Activated CD4-positive, alpha-beta memory T cell treated with anti-CD3 and anti-CD28 coated beads for 36 hours (primary cell): ENCODE data around the gene ANTXR2. TPM values are rescaled to one million over a fixed set of nuclear protein-coding genes. Genes with fewer than 3 reads are reported as not detected.
"Not testable (repeated sequence)": the region's sequence is repeated elsewhere in the genome, so short reads cannot be mapped to it uniquely, and the experiment has no call there.

ENCODE experiments used
- CTCF ChIA-PET: fragments of 350-600 bp; sonication (Branson Sonifier 250); formaldehyde crosslinking; loops from one replicate; lab custom pipeline; 2021; ENCODE audit warnings: antibody characterized with exemption, inconsistent platforms; lab: Charles Lee
- POLR2A ChIA-PET: fragments of 350-600 bp; sonication (Branson Sonifier 250); formaldehyde crosslinking; loops from one replicate; lab custom pipeline; 2021; ENCODE audit warnings: antibody characterized with exemption; lab: Charles Lee
- DNase-seq: peaks from one replicate; pipeline ENCODE4 v3.0.0-alpha.2; 2020
- H3K27ac Mint-ChIP-seq: one replicate; pipeline ENCODE4 v1.8.0; 2021; ENCODE audit warnings: mixed read lengths
- H3K27me3 Mint-ChIP-seq: one replicate; pipeline ENCODE4 v1.8.0; 2021; ENCODE audit warnings: mixed read lengths
- H3K36me3 Mint-ChIP-seq: one replicate; pipeline ENCODE4 v1.8.0; 2021; ENCODE audit warnings: mixed read lengths
- H3K4me1 Mint-ChIP-seq: one replicate; pipeline ENCODE4 v1.8.0; 2021; ENCODE audit warnings: low read depth, mixed read lengths
- H3K4me3 Mint-ChIP-seq: one replicate; pipeline ENCODE4 v1.8.0; 2021; ENCODE audit warnings: mild to moderate bottlenecking, mixed read lengths
- H3K9me3 Mint-ChIP-seq: one replicate; pipeline ENCODE4 v1.8.0; 2021; ENCODE audit warnings: mixed read lengths
- intact Hi-C: fragments of 100-400 bp; cut with micrococcal nuclease; formaldehyde crosslinking; loops from one replicate; pipeline ENCODE4 v1.15.1; 2023
- total RNA-seq, 2 experiments: library from RNA; stranded (reverse); gene quantifications; one replicate each; pipeline ENCODE4 v1.2.3, GENCODE V29; 2021

ANTXR2 gene
- total RNA-seq, 2 experiments from 2014 or later, result 12.6 to 14.4 TPM

- H3K27ac Mint-ChIP-seq, result no peak overlapping the region
- H3K4me3 Mint-ChIP-seq, result no peak overlapping the region
- DNase-seq, result no peak
- no peaks in the 10 kb centered on the region for H3K9me3 Mint-ChIP-seq
- H3K36me3 Mint-ChIP-seq, result peaks cover 24% of the 10 kb centered on the region
- CTCF ChIA-PET, result no interaction called here
- POLR2A ChIA-PET, result no interaction called here
- intact Hi-C loops, result no loop called here
- H3K4me1 Mint-ChIP-seq, result peaks cover 2% of the 10 kb centered on the region
- no peaks in the 10 kb centered on the region for H3K27me3 Mint-ChIP-seq
Measured at GRCh38 chr4:79904331-79904730, 168.7 kb downstream of the ANTXR2 start.

- ChIA-PET CTCF (interaction anchor here (0.6 kb wide), 1 partner anchor 13 kb away, joined by 3 read pairs; no protein-coding TSS in a partner anchor), POLR2A (no interaction called here)
Measured at GRCh38 chr4:79900182-79900581, 172.8 kb downstream of the ANTXR2 start.

GRCh38 chr4:79899481-79899880 is 173.5 kb downstream of the ANTXR2 start:
- ChIA-PET CTCF (no interaction called here), POLR2A (no interaction called here)
- H3K27me3 Mint-ChIP-seq, result no peaks in the 10 kb centered on the region
- H3K4me3 Mint-ChIP-seq, result no peak overlapping the region
- peaks cover 6% of the 10 kb centered on the region for H3K36me3 Mint-ChIP-seq
- intact Hi-C loops, result no loop called here
- DNase-seq, result no peak
- H3K9me3 Mint-ChIP-seq, result no peaks in the 10 kb centered on the region
- no peaks in the 10 kb centered on the region for H3K4me1 Mint-ChIP-seq
- H3K27ac Mint-ChIP-seq, result no peak overlapping the region

More at GRCh38 chr4:79900182-79900581, 172.8 kb downstream of the ANTXR2 start:
- no peaks in the 10 kb centered on the region for H3K4me1 Mint-ChIP-seq
- no peaks in the 10 kb centered on the region for H3K27me3 Mint-ChIP-seq
- no peak for DNase-seq
- H3K27ac Mint-ChIP-seq, result no peak overlapping the region
- intact Hi-C loops, result no loop called here
- no peaks in the 10 kb centered on the region for H3K9me3 Mint-ChIP-seq
- H3K36me3 Mint-ChIP-seq, result peaks cover 6% of the 10 kb centered on the region
- H3K4me3 Mint-ChIP-seq, result no peak overlapping the region

- no peak overlapping the region for H3K27ac Mint-ChIP-seq
- intact Hi-C loops, result no loop called here
- DNase-seq, result no peak
- ChIA-PET POLR2A (no interaction called here), CTCF (no interaction called here)
- H3K36me3 Mint-ChIP-seq, result peaks cover 6% of the 10 kb centered on the region
- no peaks in the 10 kb centered on the region for H3K9me3 Mint-ChIP-seq
- H3K4me1 Mint-ChIP-seq, result no peaks in the 10 kb centered on the region
- no peaks in the 10 kb centered on the region for H3K27me3 Mint-ChIP-seq
- H3K4me3 Mint-ChIP-seq, result no peak overlapping the region
Measured at GRCh38 chr4:79898055-79898454, 175.0 kb downstream of the ANTXR2 start.

- intact Hi-C loops, result no loop called here
Measured at GRCh38 chr4:79897174-79897573, 175.9 kb downstream of the ANTXR2 start.

GRCh38 chr4:79893456-79893855 is 179.6 kb downstream of the ANTXR2 start:
- CTCF ChIA-PET, result no interaction called here
- POLR2A ChIA-PET, result no interaction called here
- Mint-ChIP-seq H3K36me3 (no peaks in the 10 kb centered on the region), H3K4me3 (no peak overlapping the region), H3K27ac (no peak overlapping the region), H3K9me3 (peaks cover 8% of the 10 kb centered on the region), H3K4me1 (no peaks in the 10 kb centered on the region), H3K27me3 (no peaks in the 10 kb centered on the region)
- no peak for DNase-seq
- intact Hi-C loops, result no loop called here

More at GRCh38 chr4:79897174-79897573, 175.9 kb downstream of the ANTXR2 start:
- ChIA-PET POLR2A (no interaction called here), CTCF (no interaction called here)
- H3K4me1 Mint-ChIP-seq, result no peaks in the 10 kb centered on the region
- H3K4me3 Mint-ChIP-seq, result no peak overlapping the region
- no peaks in the 10 kb centered on the region for H3K9me3 Mint-ChIP-seq
- peaks cover 6% of the 10 kb centered on the region for H3K36me3 Mint-ChIP-seq
- H3K27me3 Mint-ChIP-seq, result no peaks in the 10 kb centered on the region
- no peak for DNase-seq
- H3K27ac Mint-ChIP-seq, result no peak overlapping the region

GRCh38 chr4:79889026-79889425 is 184.0 kb downstream of the ANTXR2 start:
- intact Hi-C loops, POLR2A ChIA-PET, H3K4me1 Mint-ChIP-seq, CTCF ChIA-PET, H3K4me3 Mint-ChIP-seq, H3K36me3 Mint-ChIP-seq, H3K27me3 Mint-ChIP-seq, H3K27ac Mint-ChIP-seq, H3K9me3 Mint-ChIP-seq, DNase-seq: not testable (repeated sequence)

GRCh38 chr4:79886557-79886956 is 186.5 kb downstream of the ANTXR2 start:
- Mint-ChIP-seq H3K27ac (no peak overlapping the region), H3K27me3 (no peaks in the 10 kb centered on the region), H3K4me1 (no peaks in the 10 kb centered on the region), H3K36me3 (no peaks in the 10 kb centered on the region), H3K4me3 (no peak overlapping the region), H3K9me3 (peaks cover 8% of the 10 kb centered on the region)
- no peak for DNase-seq
- POLR2A ChIA-PET, result no interaction called here
- intact Hi-C loops, result no loop called here
- CTCF ChIA-PET, result no interaction called here

- ChIA-PET POLR2A (no interaction called here), CTCF (no interaction called here)
- peaks cover 8% of the 10 kb centered on the region for H3K9me3 Mint-ChIP-seq
- DNase-seq, result no peak
- no peaks in the 10 kb centered on the region for H3K36me3 Mint-ChIP-seq
- intact Hi-C loops, result no loop called here
- H3K4me1 Mint-ChIP-seq, result no peaks in the 10 kb centered on the region
- no peak overlapping the region for H3K27ac Mint-ChIP-seq
- no peak overlapping the region for H3K4me3 Mint-ChIP-seq
- H3K27me3 Mint-ChIP-seq, result no peaks in the 10 kb centered on the region
Measured at GRCh38 chr4:79886021-79886420, 187.0 kb downstream of the ANTXR2 start.

- H3K9me3 Mint-ChIP-seq, result peaks cover 2% of the 10 kb centered on the region
- no peaks in the 10 kb centered on the region for H3K36me3 Mint-ChIP-seq
- no peak for DNase-seq
- H3K4me1 Mint-ChIP-seq, result no peaks in the 10 kb centered on the region
- intact Hi-C loops, result no loop called here
- H3K4me3 Mint-ChIP-seq, result no peak overlapping the region
- H3K27ac Mint-ChIP-seq, result no peak overlapping the region
- CTCF ChIA-PET, result no interaction called here
- POLR2A ChIA-PET, result no interaction called here
- H3K27me3 Mint-ChIP-seq, result no peaks in the 10 kb centered on the region
Measured at GRCh38 chr4:79883290-79883689, 189.7 kb downstream of the ANTXR2 start.

- no peaks in the 10 kb centered on the region for H3K36me3 Mint-ChIP-seq
- no peak overlapping the region for H3K4me3 Mint-ChIP-seq
- H3K27ac Mint-ChIP-seq, result no peak overlapping the region
- no peaks in the 10 kb centered on the region for H3K27me3 Mint-ChIP-seq
- ChIA-PET POLR2A (no interaction called here), CTCF (no interaction called here)
- no peaks in the 10 kb centered on the region for H3K4me1 Mint-ChIP-seq
- intact Hi-C loops, result no loop called here
- H3K9me3 Mint-ChIP-seq, result peaks cover 7% of the 10 kb centered on the region
- no peak for DNase-seq
Measured at GRCh38 chr4:79882806-79883205, 190.2 kb downstream of the ANTXR2 start.

GRCh38 chr4:79881407-79881806 is 191.6 kb downstream of the ANTXR2 start:
- DNase-seq, result no peak
- peaks cover 8% of the 10 kb centered on the region for H3K9me3 Mint-ChIP-seq
- ChIA-PET POLR2A (no interaction called here), CTCF (no interaction called here)
- H3K27ac Mint-ChIP-seq, result no peak overlapping the region
- H3K4me3 Mint-ChIP-seq, result no peak overlapping the region
- H3K4me1 Mint-ChIP-seq, result no peaks in the 10 kb centered on the region
- intact Hi-C loops, result no loop called here
- H3K36me3 Mint-ChIP-seq, result no peaks in the 10 kb centered on the region
- no peaks in the 10 kb centered on the region for H3K27me3 Mint-ChIP-seq

- H3K4me3 Mint-ChIP-seq, result no peak overlapping the region
- CTCF ChIA-PET, result no interaction called here
- H3K27me3 Mint-ChIP-seq, result no peaks in the 10 kb centered on the region
- H3K36me3 Mint-ChIP-seq, result no peaks in the 10 kb centered on the region
- no peak for DNase-seq
- no peak overlapping the region for H3K27ac Mint-ChIP-seq
- POLR2A ChIA-PET, result no interaction called here
- intact Hi-C loops, result no loop called here
- no peaks in the 10 kb centered on the region for H3K4me1 Mint-ChIP-seq
- peaks cover 8% of the 10 kb centered on the region for H3K9me3 Mint-ChIP-seq
Measured at GRCh38 chr4:79877511-79877910, 195.5 kb downstream of the ANTXR2 start.
